WTC11 (cell line): ENCODE measurements around the gene MCFD2. TPM values are rescaled to one million over a fixed set of nuclear protein-coding genes. Genes with fewer than 3 reads are reported as not detected.

Experiments used
- ATAC-seq: fragments of 200-7000 bp; cut with Tn5 transposase; 2 replicates; pipeline ENCODE4 v1.10.0; 2021; ENCODE audit warnings: mild to moderate bottlenecking, moderate library complexity
- CTCF ChIA-PET: fragments of 300-600 bp; sonication (Branson Sonifier 250); formaldehyde crosslinking; loops from one replicate; lab custom pipeline; 2021; ENCODE audit warnings: antibody characterized with exemption; lab: Charles Lee
- POLR2A ChIA-PET: fragments of 350-600 bp; sonication (Branson Sonifier 250); formaldehyde crosslinking; loops from one replicate; lab custom pipeline; 2021; ENCODE audit warnings: antibody characterized with exemption; lab: Charles Lee
- DNase-seq: peaks from one replicate; pipeline ENCODE4 v3.0.0; 2021; ENCODE audit warnings: low spot score
- H3K27ac Mint-ChIP-seq: 2 replicates; pipeline ENCODE4 v1.8.0; 2021; ENCODE audit warnings: mixed read lengths
- H3K27me3 Mint-ChIP-seq: 2 replicates; pipeline ENCODE4 v1.8.0; 2021; ENCODE audit warnings: low read depth, mild to moderate bottlenecking, moderate library complexity, mixed read lengths
- H3K36me3 Mint-ChIP-seq: 2 replicates; pipeline ENCODE4 v1.8.0; 2021; ENCODE audit warnings: mixed read lengths
- H3K4me1 Mint-ChIP-seq: 2 replicates; pipeline ENCODE4 v1.8.0; 2022; ENCODE audit warnings: mixed read lengths
- H3K4me3 Mint-ChIP-seq: 2 replicates; pipeline ENCODE4 v1.8.0; 2021; ENCODE audit warnings: mild to moderate bottlenecking, moderate library complexity, mixed read lengths
- H3K9me3 Mint-ChIP-seq: 2 replicates; pipeline ENCODE4 v1.8.0; 2021; ENCODE audit warnings: mixed read lengths
- ESRRA ChIP-seq: sonication (generic); formaldehyde crosslinking; IDR thresholded peaks from 2 replicates; pipeline ENCODE4 v1.8.1; 2022; ENCODE audit warnings: mild to moderate bottlenecking, missing genetic modification reagents, borderline replicate concordance
- ETV6 ChIP-seq: sonication (generic); formaldehyde crosslinking; IDR thresholded peaks from 2 replicates; pipeline ENCODE4 v1.8.1; 2022; ENCODE audit warnings: mild to moderate bottlenecking, missing genetic modification reagents
- FOXJ3 ChIP-seq: sonication (generic); formaldehyde crosslinking; IDR thresholded peaks from 2 replicates; pipeline ENCODE4 v1.9.0; 2021; ENCODE audit warnings: missing genetic modification reagents, mild to moderate bottlenecking, borderline replicate concordance
- JUN ChIP-seq: sonication (generic); formaldehyde crosslinking; IDR thresholded peaks from 2 replicates; pipeline ENCODE4 v1.8.0; 2023; ENCODE audit warnings: mild to moderate bottlenecking, missing genetic modification reagents
- NR1H2 ChIP-seq: sonication (generic); formaldehyde crosslinking; IDR thresholded peaks from 2 replicates; pipeline ENCODE4 v1.9.0; 2021; ENCODE audit warnings: mild to moderate bottlenecking, moderate library complexity, missing genetic modification reagents
- PRRX2 ChIP-seq: fragments of 250-450 bp; sonication (Bioruptor Pico); IDR thresholded peaks from 2 replicates; pipeline ENCODE4 v1.8.0; 2021; ENCODE audit warnings: mild to moderate bottlenecking
- RELA ChIP-seq: sonication (generic); formaldehyde crosslinking; IDR thresholded peaks from 2 replicates; pipeline ENCODE4 v1.8.1; 2022; ENCODE audit warnings: missing genetic modification reagents, mild to moderate bottlenecking, borderline replicate concordance
- ZNF532 ChIP-seq: fragments of 250-450 bp; sonication (Bioruptor Pico); IDR thresholded peaks from 2 replicates; pipeline ENCODE4 v1.9.0; 2021; ENCODE audit warnings: mild to moderate bottlenecking, borderline replicate concordance
- total RNA-seq: library from RNA; stranded (reverse); gene quantifications from 3 replicates; pipeline ENCODE4 v1.2.3, GENCODE V29; 2021
- TF ChIP-seq, protein P1 (sequence below): sonication (generic); formaldehyde crosslinking; IDR thresholded peaks from 2 replicates; pipeline ENCODE4 v1.8.1; 2023; ENCODE audit warnings: mild to moderate bottlenecking, missing genetic modification reagents
- TF ChIP-seq, protein P2 (sequence below): sonication (generic); formaldehyde crosslinking; IDR thresholded peaks from 2 replicates; pipeline ENCODE4 v1.8.0; 2022; ENCODE audit warnings: missing genetic modification reagents
- TF ChIP-seq, protein P3 (sequence below): fragments of 250-450 bp; sonication (Bioruptor Pico); IDR thresholded peaks from 2 replicates; pipeline ENCODE4 v1.9.0; 2021; ENCODE audit warnings: mild to moderate bottlenecking

The MCFD2 gene
- total RNA-seq, 1 experiment from 2014 or later: 68.1 TPM

- no peak overlapping the region for H3K4me3 Mint-ChIP-seq
- no peak for TF ChIP-seq NR1H2 (CRISPR knock-in tag)
- H3K27ac Mint-ChIP-seq: no peak overlapping the region
- H3K4me1 Mint-ChIP-seq: peaks cover 2% of the 10 kb centered on the region; the same call in 1 of the 2 replicates
- no peaks in the 10 kb centered on the region; the same call in 1 of the 2 replicates for H3K27me3 Mint-ChIP-seq
- no peak for DNase-seq
- CTCF ChIA-PET: interaction anchor here (1.1 to 1.6 kb wide), 3 partner anchors 32 to 230 kb away, joined by 4 to 7 read pairs (median 6); no protein-coding TSS in a partner anchor
- peaks cover 10% of the 10 kb centered on the region for H3K9me3 Mint-ChIP-seq
- H3K36me3 Mint-ChIP-seq: no peaks in the 10 kb centered on the region
- POLR2A ChIA-PET: no interaction called here
- no peak for ATAC-seq
These were observed 29.2 kb downstream of the MCFD2 start for GRCh38 chr2:46886268-46887027.

GRCh38 chr2:46885376-46885775, 30.2 kb downstream of the MCFD2 start:
- DNase-seq: no peak
- peaks cover 2% of the 10 kb centered on the region; the same call in 1 of the 2 replicates for H3K4me1 Mint-ChIP-seq
- peaks cover 10% of the 10 kb centered on the region for H3K9me3 Mint-ChIP-seq
- TF ChIP-seq RELA (CRISPR knock-in tag) (no peak), JUN (CRISPR knock-in tag) (no peak), FOXJ3 (CRISPR knock-in tag) (no peak), PRRX2 (CRISPR knock-in tag) (no peak), ESRRA (no peak), ZNF532 (no peak), ETV6 (CRISPR knock-in tag) (no peak)
- TF ChIP-seq, protein P1, sequence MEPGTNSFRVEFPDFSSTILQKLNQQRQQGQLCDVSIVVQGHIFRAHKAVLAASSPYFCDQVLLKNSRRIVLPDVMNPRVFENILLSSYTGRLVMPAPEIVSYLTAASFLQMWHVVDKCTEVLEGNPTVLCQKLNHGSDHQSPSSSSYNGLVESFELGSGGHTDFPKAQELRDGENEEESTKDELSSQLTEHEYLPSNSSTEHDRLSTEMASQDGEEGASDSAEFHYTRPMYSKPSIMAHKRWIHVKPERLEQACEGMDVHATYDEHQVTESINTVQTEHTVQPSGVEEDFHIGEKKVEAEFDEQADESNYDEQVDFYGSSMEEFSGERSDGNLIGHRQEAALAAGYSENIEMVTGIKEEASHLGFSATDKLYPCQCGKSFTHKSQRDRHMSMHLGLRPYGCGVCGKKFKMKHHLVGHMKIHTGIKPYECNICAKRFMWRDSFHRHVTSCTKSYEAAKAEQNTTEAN (CRISPR knock-in tag): no peak
- TF ChIP-seq, protein P2, sequence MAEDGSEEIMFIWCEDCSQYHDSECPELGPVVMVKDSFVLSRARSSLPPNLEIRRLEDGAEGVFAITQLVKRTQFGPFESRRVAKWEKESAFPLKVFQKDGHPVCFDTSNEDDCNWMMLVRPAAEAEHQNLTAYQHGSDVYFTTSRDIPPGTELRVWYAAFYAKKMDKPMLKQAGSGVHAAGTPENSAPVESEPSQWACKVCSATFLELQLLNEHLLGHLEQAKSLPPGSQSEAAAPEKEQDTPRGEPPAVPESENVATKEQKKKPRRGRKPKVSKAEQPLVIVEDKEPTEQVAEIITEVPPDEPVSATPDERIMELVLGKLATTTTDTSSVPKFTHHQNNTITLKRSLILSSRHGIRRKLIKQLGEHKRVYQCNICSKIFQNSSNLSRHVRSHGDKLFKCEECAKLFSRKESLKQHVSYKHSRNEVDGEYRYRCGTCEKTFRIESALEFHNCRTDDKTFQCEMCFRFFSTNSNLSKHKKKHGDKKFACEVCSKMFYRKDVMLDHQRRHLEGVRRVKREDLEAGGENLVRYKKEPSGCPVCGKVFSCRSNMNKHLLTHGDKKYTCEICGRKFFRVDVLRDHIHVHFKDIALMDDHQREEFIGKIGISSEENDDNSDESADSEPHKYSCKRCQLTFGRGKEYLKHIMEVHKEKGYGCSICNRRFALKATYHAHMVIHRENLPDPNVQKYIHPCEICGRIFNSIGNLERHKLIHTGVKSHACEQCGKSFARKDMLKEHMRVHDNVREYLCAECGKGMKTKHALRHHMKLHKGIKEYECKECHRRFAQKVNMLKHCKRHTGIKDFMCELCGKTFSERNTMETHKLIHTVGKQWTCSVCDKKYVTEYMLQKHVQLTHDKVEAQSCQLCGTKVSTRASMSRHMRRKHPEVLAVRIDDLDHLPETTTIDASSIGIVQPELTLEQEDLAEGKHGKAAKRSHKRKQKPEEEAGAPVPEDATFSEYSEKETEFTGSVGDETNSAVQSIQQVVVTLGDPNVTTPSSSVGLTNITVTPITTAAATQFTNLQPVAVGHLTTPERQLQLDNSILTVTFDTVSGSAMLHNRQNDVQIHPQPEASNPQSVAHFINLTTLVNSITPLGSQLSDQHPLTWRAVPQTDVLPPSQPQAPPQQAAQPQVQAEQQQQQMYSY (CRISPR knock-in tag): no peak
- TF ChIP-seq, protein P3, sequence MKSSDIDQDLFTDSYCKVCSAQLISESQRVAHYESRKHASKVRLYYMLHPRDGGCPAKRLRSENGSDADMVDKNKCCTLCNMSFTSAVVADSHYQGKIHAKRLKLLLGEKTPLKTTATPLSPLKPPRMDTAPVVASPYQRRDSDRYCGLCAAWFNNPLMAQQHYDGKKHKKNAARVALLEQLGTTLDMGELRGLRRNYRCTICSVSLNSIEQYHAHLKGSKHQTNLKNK (CRISPR knock-in tag): no peak
- TF ChIP-seq, all 79 proteins: peak for 0
- no peaks in the 10 kb centered on the region for H3K36me3 Mint-ChIP-seq
- CTCF ChIA-PET: interaction anchor here (1.0 to 1.6 kb wide), 3 partner anchors 107 to 229 kb away, joined by 4 to 6 read pairs (median 4); no protein-coding TSS in a partner anchor
- no peaks in the 10 kb centered on the region; the same call in 1 of the 2 replicates for H3K27me3 Mint-ChIP-seq
- H3K27ac Mint-ChIP-seq: no peak overlapping the region
- no peak for ATAC-seq
- POLR2A ChIA-PET: no interaction called here
- H3K4me3 Mint-ChIP-seq: no peak overlapping the region
